ENCODE results near the gene CARHSP1. TPM values are rescaled to one million over a fixed set of nuclear protein-coding genes. Genes with fewer than 3 reads are reported as not detected.

The CARHSP1 gene
- total and polyA plus RNA-seq, 4 donors = 68.4 to 148 (median 102) TPM

- no peak for ATAC-seq (ENCODE audit: insufficient read depth, low FRiP score)
These were observed 30.0 kb upstream of the CARHSP1 start for GRCh38 chr16:8898660-8899318.

GRCh38 chr16:8894736-8895334, 26.0 kb upstream of the CARHSP1 start:
- H3K9ac ChIP-seq (ENCODE audit: insufficient read depth in 1 of 2, low read length in 2 of 2) = no peak overlapping the region
- no peak overlapping the region for H3K27ac ChIP-seq (ENCODE audit: low read depth in 1 of 2, low read length in 1 of 2)
- peaks cover 45 to 68% (median 60%) of the 10 kb centered on the region in 4 donors for H3K36me3 ChIP-seq (ENCODE audit: control insufficient read depth in 4 of 4, insufficient read depth in 4 of 4, low read length in 4 of 4)
- H3K9me3 ChIP-seq (ENCODE audit: control insufficient read depth in 4 of 4, insufficient read depth in 3 of 4, low read length in 3 of 4) = no peaks in the 10 kb centered on the region
- DNase-seq (no peak), ATAC-seq (ENCODE audit: insufficient read depth, low FRiP score) (no peak)
- TF ChIP-seq CTCF (IDR thresholded peaks at IDR 0.05; ENCODE audit: control extremely low read depth, extremely low read depth) = no peak
- no peaks in the 10 kb centered on the region for H3K27me3 ChIP-seq (ENCODE audit: control insufficient read depth in 3 of 3, insufficient read depth in 3 of 3, low read length in 2 of 3)
- H3K4me1 ChIP-seq (ENCODE audit: control insufficient read depth in 5 of 5, insufficient read depth in 5 of 5, low read length in 5 of 5) = no peaks in the 10 kb centered on the region
- H3K4me3 ChIP-seq = no peak overlapping the region
- WGBS, 2 donors = 96 to 97% methylated on average over 21 of the region's 21 CpGs

More at GRCh38 chr16:8898660-8899318, 30.0 kb upstream of the CARHSP1 start:
- no peak for DNase-seq
- H3K27ac ChIP-seq (ENCODE audit: low read depth in 1 of 2, low read length in 1 of 2) = no peak overlapping the region
- no peaks in the 10 kb centered on the region for H3K4me1 ChIP-seq (ENCODE audit: control insufficient read depth in 5 of 5, insufficient read depth in 5 of 5, low read length in 5 of 5)
- H3K4me3 ChIP-seq = no peak overlapping the region
- no peaks in the 10 kb centered on the region for H3K27me3 ChIP-seq (ENCODE audit: control insufficient read depth in 3 of 3, insufficient read depth in 3 of 3, low read length in 2 of 3)
- TF ChIP-seq CTCF (IDR thresholded peaks at IDR 0.05; ENCODE audit: control extremely low read depth, extremely low read depth) = no peak
- WGBS, 2 donors = 96 to 99% methylated on average over 3 of the region's 3 CpGs
- no peaks in the 10 kb centered on the region for H3K9me3 ChIP-seq (ENCODE audit: control insufficient read depth in 4 of 4, insufficient read depth in 3 of 4, low read length in 3 of 4)
- peaks cover 58 to 79% (median 71%) of the 10 kb centered on the region in 4 donors for H3K36me3 ChIP-seq (ENCODE audit: control insufficient read depth in 4 of 4, insufficient read depth in 4 of 4, low read length in 4 of 4)
- H3K9ac ChIP-seq (ENCODE audit: insufficient read depth in 1 of 2, low read length in 2 of 2) = no peak overlapping the region

- H3K27me3 ChIP-seq (ENCODE audit: control insufficient read depth in 3 of 3, insufficient read depth in 3 of 3, low read length in 2 of 3) = no peaks in the 10 kb centered on the region
These were observed 25.3 kb upstream of the CARHSP1 start for GRCh38 chr16:8893976-8894690.

More at GRCh38 chr16:8893976-8894690, 25.3 kb upstream of the CARHSP1 start:
- no peak overlapping the region for H3K27ac ChIP-seq (ENCODE audit: low read depth in 1 of 2, low read length in 1 of 2)
- no peak for DNase-seq
- H3K4me1 ChIP-seq (ENCODE audit: control insufficient read depth in 5 of 5, insufficient read depth in 5 of 5, low read length in 5 of 5) = no peaks in the 10 kb centered on the region
- H3K9me3 ChIP-seq (ENCODE audit: control insufficient read depth in 4 of 4, insufficient read depth in 3 of 4, low read length in 3 of 4) = no peaks in the 10 kb centered on the region
- H3K36me3 ChIP-seq (ENCODE audit: control insufficient read depth in 4 of 4, insufficient read depth in 4 of 4, low read length in 4 of 4) = peaks cover 40 to 71% (median 56%) of the 10 kb centered on the region in 4 donors
- 88 to 89% methylated on average over 14 of the region's 14 CpGs for WGBS, 2 donors
- no peak for ATAC-seq (ENCODE audit: insufficient read depth, low FRiP score)
- no peak overlapping the region for H3K9ac ChIP-seq (ENCODE audit: insufficient read depth in 1 of 2, low read length in 2 of 2)
- TF ChIP-seq CTCF (IDR thresholded peaks at IDR 0.05; ENCODE audit: control extremely low read depth, extremely low read depth) = no peak
- no peak overlapping the region for H3K4me3 ChIP-seq

Measured in lung (tissue), 12 donors.